Neural progenitor cell (in vitro differentiated cells): Measurements from ENCODE around the gene BCL2L13.

ENCODE experiments used
- EZH2 ChIP-seq: fragments of 200-600 bp; sonication (generic); IDR thresholded peaks from 2 replicates; pipeline ENCODE4 v1.6.1; 2017; ENCODE audit warnings: antibody characterized with exemption, mild to moderate bottlenecking, moderate library complexity
- EZH2phosphoT487 ChIP-seq: fragments of 200-600 bp; sonication (generic); IDR thresholded peaks from 2 replicates; pipeline ENCODE4 v1.6.1; 2017; ENCODE audit warnings: antibody characterized with exemption
- TF ChIP-seq, protein P1 (sequence below): fragments of 200-600 bp; sonication (generic); IDR thresholded peaks from 2 replicates; pipeline ENCODE4 v1.5.1; 2017; ENCODE audit warnings: antibody characterized with exemption, mild to moderate bottlenecking

DNA sequence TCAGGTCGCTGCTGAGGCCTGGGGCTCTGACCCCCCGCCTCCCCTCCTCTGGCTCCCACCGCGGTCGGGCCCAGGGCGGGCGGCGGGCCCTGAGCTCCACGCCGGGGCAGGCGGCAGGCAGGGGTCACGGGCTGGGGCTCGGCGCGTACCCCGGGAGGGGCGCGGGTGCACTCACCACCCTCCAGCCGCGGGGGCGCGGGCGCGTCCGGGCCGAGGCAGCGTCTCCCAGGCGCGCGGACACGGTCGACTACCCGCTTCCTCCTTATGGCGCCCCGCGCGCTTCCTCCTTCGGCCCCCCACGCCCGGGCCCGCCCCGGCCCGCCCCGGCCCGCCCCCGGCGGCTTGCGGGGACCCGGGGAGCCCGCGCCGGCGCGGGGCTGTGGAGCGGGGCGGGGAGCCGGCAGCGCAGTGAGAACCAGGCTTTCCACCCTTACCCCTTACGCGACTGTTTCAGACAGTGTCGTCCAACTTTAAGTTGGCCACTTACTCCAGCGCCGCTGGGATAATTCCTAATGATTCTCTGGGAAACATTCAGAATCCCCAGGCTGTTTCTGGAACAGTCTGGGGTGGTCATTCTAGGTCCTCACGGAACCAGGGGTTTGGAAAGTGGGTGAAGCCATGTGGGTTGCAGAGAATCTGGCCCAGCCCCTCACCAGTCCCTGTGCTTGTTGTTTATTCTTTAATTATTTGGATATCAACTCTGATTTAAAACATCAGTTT is 135.8 kb downstream of the BCL2L13 start, which contains the start of gene BID:
- TF ChIP-seq EZH2 (no peak), EZH2phosphoT487 (no peak)
- TF ChIP-seq, protein P1, sequence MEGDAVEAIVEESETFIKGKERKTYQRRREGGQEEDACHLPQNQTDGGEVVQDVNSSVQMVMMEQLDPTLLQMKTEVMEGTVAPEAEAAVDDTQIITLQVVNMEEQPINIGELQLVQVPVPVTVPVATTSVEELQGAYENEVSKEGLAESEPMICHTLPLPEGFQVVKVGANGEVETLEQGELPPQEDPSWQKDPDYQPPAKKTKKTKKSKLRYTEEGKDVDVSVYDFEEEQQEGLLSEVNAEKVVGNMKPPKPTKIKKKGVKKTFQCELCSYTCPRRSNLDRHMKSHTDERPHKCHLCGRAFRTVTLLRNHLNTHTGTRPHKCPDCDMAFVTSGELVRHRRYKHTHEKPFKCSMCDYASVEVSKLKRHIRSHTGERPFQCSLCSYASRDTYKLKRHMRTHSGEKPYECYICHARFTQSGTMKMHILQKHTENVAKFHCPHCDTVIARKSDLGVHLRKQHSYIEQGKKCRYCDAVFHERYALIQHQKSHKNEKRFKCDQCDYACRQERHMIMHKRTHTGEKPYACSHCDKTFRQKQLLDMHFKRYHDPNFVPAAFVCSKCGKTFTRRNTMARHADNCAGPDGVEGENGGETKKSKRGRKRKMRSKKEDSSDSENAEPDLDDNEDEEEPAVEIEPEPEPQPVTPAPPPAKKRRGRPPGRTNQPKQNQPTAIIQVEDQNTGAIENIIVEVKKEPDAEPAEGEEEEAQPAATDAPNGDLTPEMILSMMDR = no peak
